GM12878 (cell line): ENCODE data around the gene ASB4. TPM values are rescaled to one million over a fixed set of nuclear protein-coding genes. Genes with fewer than 3 reads are reported as not detected.

Source experiments
- ATAC-seq: fragments of 200-7000 bp; cut with Tn5 transposase; 3 replicates; pipeline ENCODE4 v1.9.1; 2020; ENCODE audit warnings: mild to moderate bottlenecking, moderate library complexity
- BruUV-seq: library from RNA; stranded (reverse); fragments of 400-500 nt; replicated peaks from 2 replicates; lab custom pipeline; 2021; lab: Mats Ljungman, UMichigan
- CTCF ChIA-PET: fragments of 300-600 bp; sonication (Branson Sonifier 250); formaldehyde crosslinking; extraction: SDS; loops from one replicate; lab custom pipeline; 2021; ENCODE audit warnings: inconsistent platforms; lab: Yijun Ruan, JAX
- POLR2A ChIA-PET: fragments of 350-600 bp; formaldehyde crosslinking; extraction: SDS; loops from one replicate; lab custom pipeline; 2021; ENCODE audit warnings: inconsistent platforms; lab: Charles Lee
- RAD21 ChIA-PET: fragments of 300-600 bp; sonication (Branson Sonifier 250); formaldehyde crosslinking; loops from one replicate; lab custom pipeline; 2023; ENCODE audit warnings: antibody characterized with exemption; ENCODE audit not compliant: unreplicated experiment; lab: Charles Lee
- SMC1A ChIA-PET: fragments of 300-600 bp; sonication (Branson Sonifier 250); formaldehyde crosslinking; loops from one replicate; lab custom pipeline; 2023; ENCODE audit not compliant: unreplicated experiment, uncharacterized antibody; lab: Charles Lee
- DNase-seq: peaks from one replicate; pipeline ENCODE4 v3.0.0-alpha.2; 2011; ENCODE audit warnings: low read depth, low spot score
- FAIRE-seq: peaks from 3 replicates; lab custom pipeline; 2011; peaks lifted over from hg19 to GRCh38; lab: Jason Lieb, UNC
- H2AFZ ChIP-seq: 2 replicates; pipeline ENCODE4 v1.6.0; 2011; ENCODE audit warnings: low read depth, low read length, control low read depth; ENCODE audit not compliant: control insufficient read depth
- H3K27ac ChIP-seq: 2 replicates; pipeline ENCODE4 v1.5.1; 2011; ENCODE audit warnings: control low read depth; ENCODE audit not compliant: control insufficient read depth, insufficient read depth
- H3K27me3 ChIP-seq, 2 experiments: replicated peaks in 1 of 2; 2 replicates each; pipeline versions ENCODE4 v1.6.0 to v1.6.1; 2011; ENCODE audit warnings: low read length in 1 of 2; ENCODE audit not compliant: control insufficient read depth in 2 of 2, insufficient read depth in 2 of 2
- H3K36me3 ChIP-seq, 2 experiments: 2 replicates each; pipeline ENCODE4 v1.5.1; 2011; ENCODE audit warnings: low read length in 1 of 2; ENCODE audit not compliant: control insufficient read depth in 2 of 2, insufficient read depth in 2 of 2
- H3K4me1 ChIP-seq: 2 replicates; pipeline ENCODE4 v1.6.1; 2011; ENCODE audit warnings: mild to moderate bottlenecking, low read length, moderate library complexity, mixed read lengths; ENCODE audit not compliant: control insufficient read depth, insufficient read depth
- H3K4me2 ChIP-seq: 2 replicates; pipeline ENCODE4 v1.6.0; 2011; ENCODE audit warnings: control low read depth; ENCODE audit not compliant: control insufficient read depth, insufficient read depth
- H3K4me3 ChIP-seq: fragments of 200-600 bp; sonication (generic); 2 replicates; pipeline ENCODE4 v1.5.1; 2016
- H3K79me2 ChIP-seq: 2 replicates; pipeline ENCODE4 v1.6.0; 2011; ENCODE audit warnings: low read length; ENCODE audit not compliant: control insufficient read depth, insufficient read depth
- H3K9ac ChIP-seq: 2 replicates; pipeline ENCODE4 v1.8.0; 2011; ENCODE audit warnings: low read length, control low read depth, mixed read lengths; ENCODE audit not compliant: control insufficient read depth, insufficient read depth
- H3K9me3 ChIP-seq: replicated peaks from 3 replicates; pipeline ENCODE4 v1.5.1; 2011; ENCODE audit warnings: mild to moderate bottlenecking, low read length; ENCODE audit not compliant: control insufficient read depth, insufficient read depth
- H4K20me1 ChIP-seq: 2 replicates; pipeline ENCODE4 v1.6.0; 2011; ENCODE audit not compliant: control insufficient read depth, insufficient read depth
- CBFB ChIP-seq: IDR thresholded peaks from 2 replicates; pipeline ENCODE4 v1.6.1; 2016; ENCODE audit warnings: antibody characterized with exemption, low read depth
- CHD1 ChIP-seq: IDR thresholded peaks from 2 replicates; pipeline ENCODE4 v1.6.1; 2012; ENCODE audit warnings: low read depth, low read length, improper control_type of control experiment
- CHD4 ChIP-seq: fragments of 200-600 bp; sonication (generic); IDR thresholded peaks from 2 replicates; pipeline ENCODE4 v1.6.1; 2016; ENCODE audit warnings: mild to moderate bottlenecking
- ESRRA ChIP-seq: IDR thresholded peaks from 2 replicates; pipeline ENCODE4 v1.6.1; 2012; ENCODE audit warnings: mild to moderate bottlenecking, low read length, improper control_type of control experiment
- IKZF2 ChIP-seq, 2 experiments: fragments of 450-650 bp; IDR thresholded peaks; 2 replicates each; pipeline ENCODE4 v1.6.1; 2017; ENCODE audit warnings: mild to moderate bottlenecking in 2 of 2, moderate library complexity in 2 of 2
- MYC ChIP-seq: IDR thresholded peaks from 2 replicates; pipeline ENCODE4 v1.6.1; 2011; ENCODE audit warnings: mild to moderate bottlenecking, low read length, moderate library complexity, inconsistent platforms; ENCODE audit not compliant: insufficient read depth, insufficient replicate concordance, insufficient read length, severe bottlenecking
- NFIC ChIP-seq: IDR thresholded peaks from 2 replicates; pipeline ENCODE4 v1.6.1; 2012; ENCODE audit warnings: low read depth, mild to moderate bottlenecking, inconsistent platforms, low read length, moderate library complexity
- NFYA ChIP-seq: IDR thresholded peaks from 2 replicates; pipeline ENCODE4 v1.6.1; 2011; ENCODE audit warnings: low read depth, mild to moderate bottlenecking, low read length, improper control_type of control experiment, borderline replicate concordance
- NFYB ChIP-seq: IDR thresholded peaks from 2 replicates; pipeline ENCODE4 v1.6.1; 2011; ENCODE audit warnings: low read depth, mild to moderate bottlenecking, low read length, improper control_type of control experiment, moderate library complexity; ENCODE audit not compliant: insufficient read depth
- NR2F1 ChIP-seq: fragments of 450-650 bp; conservative IDR thresholded peaks from 2 replicates; pipeline ENCODE4 v1.6.1; 2017; ENCODE audit warnings: mild to moderate bottlenecking
- POLR2AphosphoS2 ChIP-seq: IDR thresholded peaks from 2 replicates; pipeline ENCODE4 v1.6.1; 2011; ENCODE audit warnings: low read depth, mild to moderate bottlenecking, low read length, improper control_type of control experiment, moderate library complexity
- POU2F2 ChIP-seq: IDR thresholded peaks from 3 replicates; pipeline ENCODE4 v1.6.1; 2011; ENCODE audit warnings: low read depth, mild to moderate bottlenecking, low read length, borderline replicate concordance
- RB1 ChIP-seq: fragments of 450-650 bp; formaldehyde crosslinking; IDR thresholded peaks from 2 replicates; pipeline ENCODE4 v1.6.1; 2017; ENCODE audit warnings: mild to moderate bottlenecking, borderline replicate concordance
- RCOR1 ChIP-seq: conservative IDR thresholded peaks from 2 replicates; pipeline ENCODE4 v1.6.1; 2012; ENCODE audit warnings: low read depth, low read length, improper control_type of control experiment
- SP1 ChIP-seq: IDR thresholded peaks from one replicate; pipeline ENCODE4 v1.6.1; 2011; ENCODE audit warnings: low read depth, low read length
- STAT3 ChIP-seq: IDR thresholded peaks from 2 replicates; pipeline ENCODE4 v1.6.1; 2011; ENCODE audit warnings: low read depth, low read length, improper control_type of control experiment
- ZNF217 ChIP-seq: fragments of 450-650 bp; IDR thresholded peaks from 2 replicates; pipeline ENCODE4 v1.6.1; 2017; ENCODE audit warnings: antibody characterized with exemption, mild to moderate bottlenecking
- ZZZ3 ChIP-seq: IDR thresholded peaks from 2 replicates; pipeline ENCODE4 v1.6.1; 2011; ENCODE audit warnings: low read depth; ENCODE audit not compliant: control insufficient read depth, insufficient read length
- WGBS: methylation state at CpG from one replicate; pipeline ENCODE4 v1.1.6; 2016; ENCODE audit warnings: low lambda C conversion rate; ENCODE audit not compliant: insufficient replicate concordance, insufficient coverage; ENCODE audit errors: missing lambda C conversion rate; 5-methylcytosine and 5-hydroxymethylcytosine counted together
- in situ Hi-C: fragments of 300-500 bp; cut with MboI; formaldehyde crosslinking; loops from 9 replicates; pipeline ENCODE4 v1.14.3; 2018; ENCODE audit warnings: mixed read lengths
- intact Hi-C: fragments of 100-400 bp; cut with micrococcal nuclease; formaldehyde crosslinking; loops from one replicate; pipeline ENCODE4 v1.14.2; 2022; ENCODE audit not compliant: unreplicated experiment
- polyA plus RNA-seq, 11 experiments: library from polyadenylated mRNA; depleted of rRNA in 4 of 11; unstranded in 6 of 11; stranded (reverse) in 5 of 11; fragments of >200 nt; fragmentation: Nextera tagmentation in 4 of 11; fragmentation: Illumina TruSeq in 1 of 11; extraction: Ambion mirVana in 4 of 11; extraction: Trizol in 1 of 11; gene quantifications; 1 replicate in 1 of 11; 2 replicates in 10 of 11; pipeline versions ENCODE4 v1.2.1 to v1.2.3, GENCODE V29; 2011 to 2016; ENCODE audit warnings: inconsistent platforms in 2 of 11, missing spikeins in 2 of 11, low read depth in 1 of 11
- total RNA-seq, 4 experiments: library from RNA; depleted of rRNA in 3 of 4; stranded (reverse); fragments of >200 nt in 3 of 4; fragmentation: Illumina TruSeq in 1 of 4; extraction: Trizol in 1 of 4; gene quantifications; 2 replicates each; pipeline versions ENCODE4 v1.2.1 to v1.2.3, GENCODE V29; 2013 to 2021
- TF ChIP-seq, protein P1 (sequence below): fragments of 450-650 bp; formaldehyde crosslinking; IDR thresholded peaks from 2 replicates; pipeline ENCODE4 v1.4.0; 2020; ENCODE audit warnings: mild to moderate bottlenecking, moderate library complexity

ASB4 gene
- total and polyA plus RNA-seq, 10 of the 15 experiments (the other 5 are each of a cell fraction or from before 2014, with no cell fraction given) = 0.12 to 1.1 TPM; not detected in 8

DNA sequence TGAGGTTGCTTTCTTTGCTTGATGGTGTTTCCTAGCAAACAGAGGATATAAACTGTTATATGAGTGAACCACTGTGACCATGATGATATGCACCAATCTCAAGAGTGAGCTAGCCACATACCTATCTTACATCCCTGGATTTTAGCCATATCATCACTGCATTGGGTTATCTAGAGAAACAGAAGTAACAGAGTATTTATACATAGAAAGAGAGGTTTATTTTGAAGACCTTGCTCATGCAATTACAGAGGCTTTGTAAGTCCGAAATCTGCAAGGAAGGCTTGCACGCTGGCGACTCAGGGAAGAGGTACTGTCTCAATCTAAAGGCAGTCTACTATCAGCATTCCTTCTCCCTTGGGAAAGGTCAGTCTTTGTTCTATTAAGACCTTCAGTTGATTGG, 39.1 kb upstream of the ASB4 start:
- Histone ChIP-seq H3K4me2 (no peak overlapping the region), H3K79me2 (no peaks in the 10 kb centered on the region), H3K27ac (no peak overlapping the region), H3K36me3 (no peaks in the 10 kb centered on the region), H2AFZ (no peak overlapping the region), H3K9me3 (no peaks in the 10 kb centered on the region), H3K27me3 (no peaks in the 10 kb centered on the region), H3K4me3 (no peak overlapping the region), H3K4me1 (no peaks in the 10 kb centered on the region), H4K20me1 (no peaks in the 10 kb centered on the region), H3K9ac (no peak overlapping the region)
- FAIRE-seq = no peak
- BruUV-seq = no TSS peak
- ATAC-seq = no peak
- no peak for DNase-seq
- SMC1A ChIA-PET = interaction anchor here (1.2 to 3.6 kb wide), 8 partner anchors 10 to 45 kb away, joined by 3 to 20 read pairs (median 6); partner anchors contain the start of gene PON2
- CTCF ChIA-PET = interaction anchor here (0.7 to 2.9 kb wide), 6 partner anchors 11 to 244 kb away, joined by 3 to 22 read pairs (median 4); partner anchors contain the start of genes PON2 and PON3
- RAD21 ChIA-PET = interaction anchor here (0.6 to 2.1 kb wide), 5 partner anchors 12 to 65 kb away, joined by 3 to 8 read pairs (median 5); partner anchors contain the start of gene PON2
- POLR2A ChIA-PET = interaction anchor here (0.9 to 2.2 kb wide), 5 partner anchors 10 to 25 kb away, joined by 3 to 9 read pairs (median 3); no protein-coding TSS in a partner anchor
- intact Hi-C loops = no loop called here
- in situ Hi-C loops = no loop called here
- 76% methylated on average over 3 of the region's 3 CpGs for WGBS
- TF ChIP-seq NFIC (no peak), POLR2AphosphoS2 (no peak), ZZZ3 (no peak), ESRRA (no peak), RB1 (no peak), CHD4 (no peak), NR2F1 (no peak), RCOR1 (no peak), CBFB (no peak), IKZF2 (IDR thresholded peaks at IDR 0.05) (no peak), SP1 (no peak), POU2F2 (no peak), MYC (no peak), STAT3 (no peak), NFYB (no peak), CHD1 (no peak), NFYA (no peak), ZNF217 (no peak)
- TF ChIP-seq, protein P1, sequence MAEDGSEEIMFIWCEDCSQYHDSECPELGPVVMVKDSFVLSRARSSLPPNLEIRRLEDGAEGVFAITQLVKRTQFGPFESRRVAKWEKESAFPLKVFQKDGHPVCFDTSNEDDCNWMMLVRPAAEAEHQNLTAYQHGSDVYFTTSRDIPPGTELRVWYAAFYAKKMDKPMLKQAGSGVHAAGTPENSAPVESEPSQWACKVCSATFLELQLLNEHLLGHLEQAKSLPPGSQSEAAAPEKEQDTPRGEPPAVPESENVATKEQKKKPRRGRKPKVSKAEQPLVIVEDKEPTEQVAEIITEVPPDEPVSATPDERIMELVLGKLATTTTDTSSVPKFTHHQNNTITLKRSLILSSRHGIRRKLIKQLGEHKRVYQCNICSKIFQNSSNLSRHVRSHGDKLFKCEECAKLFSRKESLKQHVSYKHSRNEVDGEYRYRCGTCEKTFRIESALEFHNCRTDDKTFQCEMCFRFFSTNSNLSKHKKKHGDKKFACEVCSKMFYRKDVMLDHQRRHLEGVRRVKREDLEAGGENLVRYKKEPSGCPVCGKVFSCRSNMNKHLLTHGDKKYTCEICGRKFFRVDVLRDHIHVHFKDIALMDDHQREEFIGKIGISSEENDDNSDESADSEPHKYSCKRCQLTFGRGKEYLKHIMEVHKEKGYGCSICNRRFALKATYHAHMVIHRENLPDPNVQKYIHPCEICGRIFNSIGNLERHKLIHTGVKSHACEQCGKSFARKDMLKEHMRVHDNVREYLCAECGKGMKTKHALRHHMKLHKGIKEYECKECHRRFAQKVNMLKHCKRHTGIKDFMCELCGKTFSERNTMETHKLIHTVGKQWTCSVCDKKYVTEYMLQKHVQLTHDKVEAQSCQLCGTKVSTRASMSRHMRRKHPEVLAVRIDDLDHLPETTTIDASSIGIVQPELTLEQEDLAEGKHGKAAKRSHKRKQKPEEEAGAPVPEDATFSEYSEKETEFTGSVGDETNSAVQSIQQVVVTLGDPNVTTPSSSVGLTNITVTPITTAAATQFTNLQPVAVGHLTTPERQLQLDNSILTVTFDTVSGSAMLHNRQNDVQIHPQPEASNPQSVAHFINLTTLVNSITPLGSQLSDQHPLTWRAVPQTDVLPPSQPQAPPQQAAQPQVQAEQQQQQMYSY = no peak
